ENCODE measurements around the gene RUNX1.
A peak's percentile ranks its signal among the peaks of the same experiment; 100 is the strongest.

RUNX1 gene

DNA sequence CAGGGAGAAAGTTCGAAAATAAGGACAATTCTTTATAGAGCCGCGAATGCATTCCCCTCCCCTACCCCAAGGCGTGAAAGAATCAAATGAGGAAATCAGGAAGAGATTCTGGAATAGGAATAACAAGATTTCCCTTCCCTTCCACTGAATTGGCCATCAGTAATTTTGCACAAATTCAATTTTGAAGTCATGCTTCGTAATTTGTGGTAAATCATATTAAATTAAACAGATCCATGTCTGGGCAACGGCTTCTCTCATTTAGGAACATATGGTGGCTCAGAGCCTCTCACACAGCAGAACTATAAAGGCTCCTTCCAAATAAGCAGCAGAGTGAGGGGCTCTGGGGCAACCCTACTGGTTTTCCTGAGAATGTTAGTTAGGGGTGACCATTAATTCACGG lies 227.4 kb downstream of the RUNX1 start:
- no peak for DNase-seq

DNA sequence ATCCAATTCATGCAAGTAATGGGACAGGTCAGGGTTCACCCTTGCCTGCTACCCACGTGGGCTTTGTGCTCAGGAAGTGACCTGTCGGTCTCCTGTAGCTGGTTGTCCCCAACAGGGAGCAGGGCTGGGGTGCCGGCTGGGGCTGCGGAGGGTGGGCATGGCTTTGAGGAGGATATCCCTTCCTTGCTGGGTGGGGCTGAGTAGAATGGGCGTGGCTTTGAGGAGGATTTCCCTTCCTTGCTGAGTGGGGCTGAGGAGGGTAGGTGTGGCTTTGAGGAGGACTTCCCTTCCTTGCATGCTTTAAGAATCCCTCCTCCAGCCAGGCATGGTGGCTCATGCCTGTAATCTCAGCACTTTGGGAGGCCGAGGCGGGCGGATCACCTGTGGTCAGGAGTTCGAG lies 229.1 kb downstream of the RUNX1 start:
- peak in 1 of 2 donors; percentile 20 for DNase-seq

DNA sequence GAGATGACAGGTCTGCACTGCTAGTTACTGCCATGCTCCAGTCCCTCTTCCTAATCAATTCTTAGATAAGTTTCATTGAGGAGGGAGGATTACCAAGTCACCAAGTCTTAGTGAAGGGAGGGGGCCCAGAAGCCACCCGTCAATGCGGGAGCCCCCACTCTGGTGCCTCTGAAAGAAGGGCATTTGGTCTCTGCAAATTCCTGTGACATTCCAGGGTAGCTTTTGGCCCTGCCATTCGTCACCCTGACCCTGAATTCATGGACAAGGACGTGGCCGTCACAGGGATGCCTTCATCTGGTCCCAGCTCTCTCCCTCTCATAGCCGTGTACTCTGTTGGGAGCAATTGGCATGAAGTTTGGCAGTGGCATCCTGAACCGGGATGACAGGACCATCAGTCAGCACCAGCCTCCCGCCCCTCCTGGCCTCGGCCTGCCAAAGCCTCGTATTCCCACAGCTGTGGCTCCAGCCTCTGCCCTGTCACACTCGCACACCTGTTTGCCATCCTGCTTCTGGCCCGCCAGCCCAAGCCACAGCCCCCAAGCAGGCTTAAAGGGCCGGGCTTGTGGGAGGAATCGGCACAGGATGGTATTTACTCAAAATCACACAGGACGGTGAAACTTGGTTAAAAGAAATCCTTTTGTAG lies 229.6 kb downstream of the RUNX1 start:
- DNase-seq, result no peak

DNA sequence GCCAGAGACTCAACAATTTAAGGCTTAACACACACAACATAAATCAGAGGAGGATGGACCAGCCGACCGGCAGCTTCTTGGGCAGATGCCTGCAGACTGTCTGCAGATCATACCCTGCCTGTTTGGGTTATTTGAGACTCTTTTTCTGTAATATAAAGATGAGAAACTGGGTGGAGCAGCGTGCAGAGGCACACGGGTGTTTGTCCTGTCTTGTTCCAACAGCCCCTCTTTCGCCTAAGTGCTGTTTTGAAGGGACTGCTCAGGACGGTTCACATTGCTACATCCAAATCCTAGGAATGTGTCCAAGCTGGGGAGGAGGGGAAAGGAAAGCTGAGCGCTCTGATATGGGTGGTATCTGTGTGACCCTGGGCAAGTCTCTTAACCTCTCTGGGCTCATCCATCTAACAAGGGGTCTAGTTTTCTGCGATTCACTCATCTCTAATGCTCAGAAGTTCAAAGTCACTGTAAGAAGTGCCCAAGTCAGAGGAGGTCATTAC lies 230.4 kb downstream of the RUNX1 start:
- DNase-seq, result no peak

DNA sequence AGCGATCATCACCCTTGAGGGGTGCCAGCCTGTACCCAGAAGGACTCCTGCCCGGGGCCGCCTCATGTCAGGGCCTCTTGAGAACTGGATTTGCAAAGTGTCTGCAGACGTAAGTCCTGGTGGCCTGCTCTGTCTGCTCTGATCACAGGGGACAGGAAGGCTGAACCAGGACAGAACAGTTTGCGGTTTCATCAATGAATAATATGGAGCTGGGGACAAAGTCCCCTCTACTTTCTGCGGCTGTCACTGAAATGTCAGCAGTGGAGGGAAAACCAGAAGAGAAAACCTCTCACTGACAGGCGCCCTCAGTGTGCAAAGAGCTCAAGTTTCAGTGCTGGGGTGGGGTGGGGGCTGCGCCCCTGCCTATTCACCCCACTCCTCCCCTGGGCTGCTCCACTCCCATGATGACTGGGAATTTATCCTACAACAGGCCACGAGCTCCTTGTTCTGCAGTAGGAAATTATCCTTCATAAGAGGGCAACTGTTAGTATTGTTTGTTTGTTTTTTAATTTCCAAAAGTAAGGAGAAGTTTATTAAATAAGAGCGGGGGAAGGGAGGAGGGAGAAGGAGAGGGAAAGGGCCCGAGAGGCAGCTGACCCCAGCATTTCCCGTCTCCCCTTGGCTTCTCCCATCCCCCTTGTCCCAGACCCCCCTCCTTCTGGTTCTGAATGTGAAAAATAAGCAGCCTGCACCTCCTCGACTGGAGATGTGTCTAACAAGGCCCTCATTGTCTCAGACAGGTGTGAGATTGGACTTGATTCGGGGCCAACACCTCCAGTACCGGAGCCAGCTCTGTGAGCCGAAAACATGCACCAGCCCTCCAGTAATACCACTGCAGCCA lies 231.1 kb downstream of the RUNX1 start:
- no peak for DNase-seq

DNA sequence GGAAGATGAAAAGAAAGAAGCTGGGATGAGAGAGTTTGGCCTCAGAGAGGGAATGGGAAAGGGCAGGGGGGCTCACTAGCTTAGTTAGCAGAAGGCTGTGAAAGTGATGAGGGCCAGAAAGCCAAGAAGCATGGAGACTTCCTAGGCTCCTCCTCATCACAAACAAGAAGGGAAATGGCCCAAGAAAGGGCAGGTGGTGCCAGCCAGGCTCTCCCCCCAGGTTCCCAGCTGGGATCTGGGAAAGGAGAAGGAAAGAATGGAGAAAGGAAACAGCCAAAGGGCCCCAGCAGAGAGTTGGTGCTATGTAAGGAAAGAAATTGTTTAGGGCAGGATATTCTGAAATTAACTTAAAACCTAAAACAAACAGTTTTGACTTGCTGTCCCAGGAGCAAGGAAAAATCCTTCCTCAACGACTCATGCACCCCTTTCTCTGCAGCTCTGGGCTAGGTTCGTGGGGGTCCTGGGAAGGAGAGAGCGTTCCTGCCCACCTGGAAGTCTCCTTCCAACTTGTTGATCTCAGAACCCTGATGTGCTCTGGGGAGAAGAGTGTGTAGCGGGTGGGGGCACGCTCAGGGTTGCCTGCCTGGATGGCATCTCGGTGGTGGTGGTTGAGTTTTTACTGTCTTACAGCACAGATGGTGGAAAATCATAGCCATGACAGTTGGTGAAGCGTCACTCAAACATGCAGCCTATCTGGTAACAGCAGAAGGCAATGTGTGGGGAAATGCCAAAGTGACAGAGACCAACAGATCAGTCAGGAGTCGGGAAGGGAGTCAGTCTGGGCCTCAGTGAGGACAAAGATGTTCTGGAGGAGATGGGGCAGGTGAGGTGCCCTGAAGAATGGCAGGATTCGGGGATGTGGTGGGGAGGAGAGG lies 233.0 kb downstream of the RUNX1 start:
- no peak for DNase-seq

DNA sequence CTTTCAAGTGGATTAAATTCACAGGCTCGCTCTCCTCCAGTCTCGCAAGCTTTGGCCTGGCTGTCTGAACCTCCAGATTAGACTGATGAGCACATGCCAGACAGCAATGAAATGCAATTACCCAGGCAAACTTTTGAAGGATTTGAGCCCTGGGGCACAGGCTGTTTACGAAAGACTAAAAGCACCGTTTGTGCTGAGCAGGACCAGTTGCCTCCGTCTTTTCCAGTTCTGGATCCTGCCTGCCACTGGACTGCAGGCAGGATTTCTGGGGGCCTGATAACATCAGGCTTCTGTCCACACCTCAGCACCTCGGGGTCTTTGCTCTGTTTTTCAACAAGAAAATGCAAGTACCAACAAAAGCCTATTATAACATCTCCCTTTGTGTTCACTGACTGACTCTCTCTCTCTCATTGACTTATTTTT lies 234.6 kb downstream of the RUNX1 start:
- DNase-seq, result no peak

DNA sequence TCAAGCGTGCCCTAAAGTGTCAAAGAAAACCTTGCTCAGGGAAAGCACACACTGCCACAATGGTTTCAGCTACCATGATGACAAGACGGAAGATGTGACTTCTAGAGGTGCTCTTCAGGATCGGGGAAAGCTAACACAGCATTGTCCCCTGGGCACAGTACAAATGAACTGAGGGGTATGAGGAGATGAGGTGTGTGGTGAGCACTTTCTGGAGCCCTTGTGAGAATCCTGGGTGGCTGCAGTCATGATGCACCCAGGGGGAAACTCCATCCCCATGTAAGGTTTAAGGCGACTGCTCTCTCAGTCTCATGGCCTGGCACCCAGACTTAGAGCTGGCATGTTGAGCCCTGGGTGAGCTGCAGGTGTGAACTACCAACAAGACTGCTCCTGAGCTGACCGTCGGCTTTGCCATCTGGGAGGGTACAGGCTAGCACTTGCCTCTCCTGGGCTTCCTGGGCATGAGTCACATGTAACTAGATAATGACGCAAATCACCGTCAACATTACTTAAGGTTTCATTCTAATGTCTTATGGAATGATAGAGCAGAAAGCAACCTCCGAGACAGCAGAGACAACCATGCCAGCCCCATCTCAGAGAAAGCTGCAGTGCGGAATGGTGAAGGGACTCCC lies 235.7 kb downstream of the RUNX1 start:
- DNase-seq, result peak; percentile 22 to 49

DNA sequence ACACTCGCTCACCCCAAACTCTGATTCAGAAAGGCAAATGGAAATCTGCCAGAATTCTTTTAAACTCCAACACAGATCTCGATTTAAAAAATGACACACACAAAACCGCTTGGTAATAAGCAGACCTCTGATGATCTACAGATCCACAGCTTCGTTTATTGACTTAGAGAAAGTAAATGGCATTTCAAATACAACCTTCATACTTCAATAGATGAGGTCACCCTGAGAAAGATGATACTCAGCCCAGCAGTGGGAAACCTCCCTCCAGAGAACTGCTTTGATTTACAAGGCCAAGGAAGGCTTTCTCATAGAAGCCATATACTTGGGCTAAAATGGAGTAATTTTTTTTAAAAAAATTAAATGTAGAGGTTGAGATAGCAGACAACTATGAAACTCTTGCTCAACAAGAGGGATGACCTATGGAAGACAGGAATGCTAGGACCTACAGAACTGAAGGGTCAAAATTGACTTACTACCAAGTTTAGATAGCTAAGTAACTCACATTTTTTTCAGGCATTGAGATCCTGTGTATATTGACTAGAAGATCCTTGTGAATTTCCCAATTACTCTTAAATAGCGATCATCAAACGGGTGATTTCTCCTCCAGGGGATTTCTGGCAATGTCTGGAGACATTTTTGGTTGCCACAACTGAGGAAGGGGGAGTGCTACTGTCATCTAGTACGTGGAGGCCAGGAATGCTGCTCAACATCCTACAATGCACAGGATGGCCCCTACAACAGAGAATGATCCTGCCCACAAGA lies 236.4 kb downstream of the RUNX1 start:
- no peak for DNase-seq

DNA sequence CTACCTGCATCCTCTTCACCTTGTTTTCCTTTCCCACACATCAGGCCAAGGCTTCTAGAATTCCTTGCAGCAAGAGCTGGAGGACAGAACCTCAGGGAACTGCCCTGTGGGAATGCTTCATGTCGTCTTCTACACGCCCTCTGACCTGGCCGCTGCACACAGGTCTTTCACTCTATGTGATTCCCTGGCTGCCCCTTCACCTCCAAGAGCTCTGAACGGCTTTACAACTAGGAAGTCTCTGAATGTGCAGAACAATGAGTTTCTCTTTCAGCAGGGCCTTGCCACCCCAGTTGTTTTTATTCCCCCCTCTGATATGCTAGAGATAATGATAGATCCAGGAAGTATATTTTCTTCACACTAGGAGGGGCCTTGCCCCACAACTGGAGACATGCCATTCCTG lies 237.7 kb downstream of the RUNX1 start:
- DNase-seq, result no peak

DNA sequence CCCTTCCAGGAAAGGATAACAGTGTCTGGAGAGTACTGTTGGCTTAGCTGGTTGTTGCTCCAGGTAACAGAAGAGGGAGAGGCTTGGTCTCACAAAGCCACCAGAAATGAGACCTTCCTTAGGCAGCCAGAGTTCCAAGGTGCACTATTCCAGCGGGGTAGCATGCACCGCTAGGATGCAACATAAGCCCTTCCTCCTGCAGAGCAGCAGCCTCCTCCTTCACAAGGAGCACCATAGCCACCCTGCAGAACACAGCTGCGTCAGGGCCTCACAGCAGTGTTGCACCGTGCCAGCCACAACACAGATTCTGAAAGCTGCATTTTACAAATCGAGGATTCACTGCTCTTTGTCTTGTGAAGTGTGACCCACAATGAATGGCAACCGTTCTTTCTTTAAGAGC lies 238.3 kb downstream of the RUNX1 start:
- DNase-seq, result no peak

DNA sequence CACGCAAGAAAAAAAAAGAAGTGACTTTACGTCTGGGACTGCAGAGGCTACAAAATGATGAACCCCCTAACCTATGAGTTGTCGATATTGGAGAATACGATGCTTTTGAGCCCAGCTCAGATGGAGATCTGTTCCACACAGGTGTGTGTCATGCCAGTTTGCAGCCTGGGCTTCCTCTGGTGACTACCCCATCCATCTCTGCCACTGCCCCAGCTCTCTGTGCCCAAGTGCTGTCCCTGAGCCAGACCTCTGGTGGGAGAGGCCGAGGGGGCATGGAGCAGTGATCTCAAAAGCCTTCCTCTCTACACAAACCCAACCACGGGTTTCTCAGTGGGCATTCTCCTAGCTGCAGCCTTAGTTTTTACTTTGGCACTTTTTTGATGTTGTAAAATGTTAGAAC lies 239.3 kb downstream of the RUNX1 start:
- DNase-seq, result no peak

DNA sequence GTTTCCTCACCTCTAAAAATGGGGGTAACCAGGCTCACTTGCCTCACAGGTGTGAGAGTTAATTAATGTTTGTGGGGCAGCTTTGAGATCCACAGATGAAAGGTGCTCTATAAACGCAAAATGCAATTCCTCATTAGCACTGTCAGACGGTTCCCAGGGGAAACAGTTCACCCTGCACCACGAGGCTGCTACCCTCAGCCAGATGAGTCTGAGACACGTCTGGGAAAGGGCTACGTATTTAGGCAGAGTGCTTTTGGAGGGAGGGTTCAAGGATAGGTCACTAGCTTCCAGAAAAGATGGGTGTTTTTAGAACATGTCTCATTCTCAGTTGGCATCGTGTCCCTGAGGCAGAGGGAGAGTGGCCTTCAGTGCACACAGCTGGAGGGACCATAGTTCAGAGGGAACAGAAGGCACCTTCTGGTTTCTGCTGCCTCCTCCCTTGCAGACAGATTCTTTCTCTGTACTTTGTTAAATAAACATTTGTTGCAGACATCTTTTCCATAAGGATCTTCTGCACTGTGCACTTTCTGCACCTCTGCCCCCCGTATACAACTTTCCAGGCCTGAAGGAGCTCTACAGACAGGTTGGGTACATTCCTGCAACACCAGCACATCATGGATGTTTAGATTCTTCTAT lies 240.4 kb downstream of the RUNX1 start:
- DNase-seq, result peak; percentile 16 to 58

DNA sequence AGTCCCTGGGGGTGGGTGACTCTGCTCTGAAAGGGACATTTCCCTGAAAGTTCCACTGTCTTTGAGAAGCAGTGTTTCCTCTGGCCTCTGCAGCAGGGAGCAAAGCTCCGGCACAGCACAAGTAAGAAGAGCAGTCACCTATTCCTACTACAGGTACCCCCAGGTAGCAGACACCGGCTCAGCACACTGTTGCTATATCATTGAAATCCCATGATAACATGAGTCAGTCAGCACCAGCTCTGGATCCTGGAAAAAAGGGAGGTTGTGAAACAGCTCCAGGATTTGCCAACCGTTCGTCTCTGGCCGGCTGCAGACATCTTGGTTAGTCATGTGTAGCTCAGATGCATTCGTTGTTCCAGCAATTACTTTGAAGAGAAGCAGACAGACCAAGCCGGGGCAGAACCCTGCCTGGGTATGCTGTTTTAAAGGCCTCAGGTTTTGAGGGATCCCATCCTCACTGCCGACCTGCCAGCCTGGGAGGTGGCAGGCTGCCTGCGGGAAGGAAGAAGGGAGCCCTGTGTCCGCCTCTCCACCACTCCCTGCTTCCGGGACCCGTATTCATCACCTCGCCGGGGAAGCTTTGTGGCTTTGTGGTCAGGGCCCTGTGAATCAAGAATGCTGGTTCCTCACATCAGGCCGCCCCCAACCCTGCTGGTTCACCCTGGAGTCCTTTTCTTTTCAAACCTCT lies 241.1 kb downstream of the RUNX1 start:
- peak; percentile 82 to 89 for DNase-seq

DNA sequence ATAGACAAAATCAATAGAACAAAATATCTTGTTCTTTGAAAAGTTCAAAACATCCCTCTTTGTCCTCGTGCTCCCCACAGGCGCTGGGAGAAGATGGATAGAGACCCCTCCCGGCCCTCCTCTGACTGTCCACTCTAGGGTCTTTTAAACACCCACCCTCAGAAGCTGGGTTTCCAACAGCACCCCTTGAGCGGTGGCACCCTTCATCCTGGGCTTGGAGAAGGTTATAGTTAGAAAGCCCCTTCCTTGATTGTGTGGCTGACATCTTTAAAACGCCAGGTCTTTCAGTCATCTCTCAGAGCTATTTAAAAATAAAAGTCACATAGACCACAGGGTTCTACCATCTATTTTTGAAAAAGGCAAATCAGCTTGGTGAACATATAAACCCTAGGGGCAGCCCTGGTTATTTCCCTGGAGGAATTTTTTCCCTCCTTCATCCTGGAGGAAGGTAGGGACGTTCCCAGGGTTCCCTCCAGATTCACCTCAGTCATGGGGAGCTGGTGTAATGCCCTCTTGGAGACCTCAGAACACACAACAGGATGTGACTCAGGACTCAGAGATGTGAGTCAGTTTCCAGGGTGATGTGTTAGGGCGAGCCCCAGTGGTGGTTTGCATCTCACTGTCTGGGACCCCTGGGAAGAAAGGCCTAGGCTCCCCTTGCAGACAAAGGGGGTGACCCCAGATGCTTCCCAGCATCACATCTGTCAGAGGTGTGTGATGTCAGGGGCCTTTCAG lies 241.8 kb downstream of the RUNX1 start:
- DNase-seq, result peak; percentile 70 to 85

DNA sequence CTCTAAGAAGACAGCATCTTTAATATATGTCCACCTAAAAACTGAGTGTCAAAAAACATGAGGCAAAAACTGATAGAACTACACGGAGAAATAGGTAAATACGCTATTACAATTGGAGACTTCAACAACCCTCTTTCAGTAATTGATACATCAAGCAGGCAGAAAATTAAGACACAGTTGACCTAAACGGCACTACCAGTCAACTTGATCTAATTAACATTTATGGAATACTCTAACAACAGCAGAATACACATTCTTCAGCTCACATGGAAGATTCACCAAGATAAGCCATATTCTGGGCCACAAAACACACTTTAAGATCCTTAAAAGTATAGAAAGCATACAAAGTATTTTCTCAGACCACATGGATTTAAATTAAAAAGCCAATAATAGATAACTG lies 242.7 kb downstream of the RUNX1 start:
- DNase-seq, result no peak

DNA sequence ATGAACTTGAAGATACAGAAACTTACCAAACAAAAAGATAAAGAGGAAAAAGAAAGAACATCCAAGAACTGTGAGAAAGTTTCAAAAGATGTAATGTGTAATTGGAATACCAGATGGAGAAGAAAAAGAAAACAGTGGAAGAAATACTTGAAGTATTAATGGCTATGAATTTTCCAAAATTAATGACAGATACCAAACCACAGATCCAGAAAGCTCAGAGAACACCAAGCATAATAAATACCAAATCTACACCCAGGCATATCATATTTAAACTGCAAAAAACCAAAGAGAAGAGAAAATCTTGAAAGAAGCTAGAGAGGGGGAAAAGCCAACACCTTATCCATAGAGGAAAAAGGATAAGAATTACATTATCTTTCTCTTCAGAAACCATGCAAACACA lies 243.9 kb downstream of the RUNX1 start:
- DNase-seq, result no peak

DNA sequence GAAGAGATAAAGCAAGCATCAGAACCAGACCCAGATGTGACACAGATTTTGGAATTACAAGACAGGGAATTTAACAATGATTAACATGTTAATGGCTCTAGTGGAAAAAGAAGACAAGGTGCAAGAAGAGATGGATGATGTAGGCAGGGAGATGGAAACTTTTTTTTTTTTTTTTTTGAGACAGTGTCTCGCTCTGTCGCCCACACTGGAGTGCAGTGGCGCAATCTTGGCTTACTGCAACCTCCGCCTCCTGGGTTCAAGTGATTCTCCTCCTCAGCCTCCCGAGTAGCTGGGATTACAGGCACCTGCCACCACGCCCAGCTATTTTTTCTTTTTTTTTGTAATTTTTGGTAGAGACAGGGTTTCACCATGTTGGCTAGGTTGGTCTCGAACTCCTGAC lies 244.5 kb downstream of the RUNX1 start:
- DNase-seq, result peak; percentile 19 to 40

DNA sequence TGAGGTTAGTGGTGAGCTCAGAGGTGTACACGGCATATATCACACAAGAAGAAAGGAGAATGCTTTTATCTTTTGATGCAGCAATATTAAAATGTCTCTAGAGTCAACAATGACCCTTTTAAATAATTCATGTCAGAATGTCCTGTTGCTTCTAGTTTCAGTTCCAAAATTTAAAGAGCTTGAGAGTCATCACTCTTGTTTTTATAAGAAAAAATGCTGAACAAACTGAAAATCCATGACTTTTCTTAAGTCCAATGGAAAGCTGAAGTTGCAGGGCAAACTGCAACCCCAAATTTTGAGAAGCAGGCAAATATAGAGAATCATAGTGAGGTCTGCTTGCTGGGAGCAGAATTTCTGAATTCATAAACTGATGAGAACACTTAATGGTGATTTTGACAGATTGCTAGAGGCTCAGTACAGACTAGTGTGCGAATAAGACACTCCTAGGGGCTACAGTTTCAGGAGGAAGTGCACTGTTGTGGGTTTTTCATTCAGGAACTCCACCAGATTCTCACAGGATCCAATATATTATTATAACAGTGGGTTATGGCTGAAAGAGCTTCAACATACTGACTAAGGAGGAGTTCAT lies 245.2 kb downstream of the RUNX1 start:
- DNase-seq, result peak; percentile 32 to 42
